Measurements from ENCODE around the gene DLX1.

DNA sequence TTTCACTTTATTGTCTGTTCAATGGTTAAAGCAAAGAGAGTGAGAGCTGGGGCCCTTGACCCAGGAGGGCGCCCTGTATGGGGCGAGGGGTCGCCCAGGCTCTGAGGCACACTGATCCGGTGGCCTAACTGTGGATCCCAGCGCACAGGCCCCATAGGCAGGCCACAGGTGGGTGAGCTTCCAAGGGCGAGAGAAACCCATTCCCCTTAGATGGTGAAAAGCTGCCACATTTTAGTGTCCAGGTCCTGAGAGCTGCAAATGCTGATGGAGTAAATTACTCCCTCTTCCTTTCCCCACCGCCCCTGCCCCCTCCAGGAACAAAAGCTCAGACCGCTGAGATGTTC, 23.3 kb downstream of the DLX1 start:
- TF ChIP-seq CREM (IDR thresholded peaks at IDR 0.05; ENCODE audit: low read depth) = no peak
- no peak for TF ChIP-seq E2F1 (CRISPR knock-in tag; IDR thresholded peaks at IDR 0.05)
- TF ChIP-seq POLR2A (conservative IDR thresholded peaks at IDR 0.05) = no peak
- TF ChIP-seq, protein P1, sequence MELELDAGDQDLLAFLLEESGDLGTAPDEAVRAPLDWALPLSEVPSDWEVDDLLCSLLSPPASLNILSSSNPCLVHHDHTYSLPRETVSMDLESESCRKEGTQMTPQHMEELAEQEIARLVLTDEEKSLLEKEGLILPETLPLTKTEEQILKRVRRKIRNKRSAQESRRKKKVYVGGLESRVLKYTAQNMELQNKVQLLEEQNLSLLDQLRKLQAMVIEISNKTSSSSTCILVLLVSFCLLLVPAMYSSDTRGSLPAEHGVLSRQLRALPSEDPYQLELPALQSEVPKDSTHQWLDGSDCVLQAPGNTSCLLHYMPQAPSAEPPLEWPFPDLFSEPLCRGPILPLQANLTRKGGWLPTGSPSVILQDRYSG (tag; conservative IDR thresholded peaks at IDR 0.05; ENCODE audit: low read depth) = no peak
- TF ChIP-seq NFIC (IDR thresholded peaks at IDR 0.05) = no peak
- TF ChIP-seq POLR2AphosphoS5 (IDR thresholded peaks at IDR 0.05; ENCODE audit: control insufficient read depth, insufficient read depth, low read depth, low read length) = no peak
- TF ChIP-seq, protein P2, sequence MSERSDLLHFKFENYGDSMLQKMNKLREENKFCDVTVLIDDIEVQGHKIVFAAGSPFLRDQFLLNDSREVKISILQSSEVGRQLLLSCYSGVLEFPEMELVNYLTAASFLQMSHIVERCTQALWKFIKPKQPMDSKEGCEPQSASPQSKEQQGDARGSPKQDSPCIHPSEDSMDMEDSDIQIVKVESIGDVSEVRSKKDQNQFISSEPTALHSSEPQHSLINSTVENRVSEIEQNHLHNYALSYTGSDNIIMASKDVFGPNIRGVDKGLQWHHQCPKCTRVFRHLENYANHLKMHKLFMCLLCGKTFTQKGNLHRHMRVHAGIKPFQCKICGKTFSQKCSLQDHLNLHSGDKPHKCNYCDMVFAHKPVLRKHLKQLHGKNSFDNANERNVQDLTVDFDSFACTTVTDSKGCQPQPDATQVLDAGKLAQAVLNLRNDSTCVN (CRISPR knock-in tag; IDR thresholded peaks at IDR 0.05) = no peak
- TF ChIP-seq CTCF (IDR thresholded peaks at IDR 0.05 in 2 of 3, conservative IDR thresholded peaks at IDR 0.05 in 1 of 3; ENCODE audit: insufficient read depth in 2 of 3, low read depth in 1 of 3, low read length in 3 of 3) = no peak
- no peak for TF ChIP-seq SIX5 (IDR thresholded peaks at IDR 0.05; ENCODE audit: borderline replicate concordance in 1 of 2, insufficient read depth in 1 of 2, low read depth in 1 of 2, low read length in 2 of 2)
- TF ChIP-seq CEBPB (tag; IDR thresholded peaks at IDR 0.05) = no peak
- TF ChIP-seq TOE1 (IDR thresholded peaks at IDR 0.05; ENCODE audit: borderline replicate concordance) = no peak
- no peak for TF ChIP-seq TOE1 (CRISPR knock-in tag; IDR thresholded peaks at IDR 0.05; ENCODE audit: borderline replicate concordance, low read depth)

All from K562 (cell line).